Glutamatergic neuron (in vitro differentiated cells): ENCODE data around the gene HS6ST2. TPM values are rescaled to one million over a fixed set of nuclear protein-coding genes. Genes with fewer than 3 reads are reported as not detected.

Experiments
- DNase-seq: peaks from one replicate; pipeline ENCODE4 v3.0.0; 2022
- H3K27ac Mint-ChIP-seq: one replicate; pipeline ENCODE4 v1.8.0; 2020; ENCODE audit warnings: mild to moderate bottlenecking, mixed read lengths, inconsistent platforms; ENCODE audit not compliant: unreplicated experiment
- H3K27me3 Mint-ChIP-seq: one replicate; pipeline ENCODE4 v1.8.0; 2020; ENCODE audit warnings: mild to moderate bottlenecking, moderate library complexity, mixed read lengths, inconsistent platforms; ENCODE audit not compliant: unreplicated experiment
- H3K36me3 Mint-ChIP-seq: one replicate; pipeline ENCODE4 v1.8.0; 2020; ENCODE audit warnings: mild to moderate bottlenecking, mixed read lengths, inconsistent platforms; ENCODE audit not compliant: unreplicated experiment
- H3K4me1 Mint-ChIP-seq: one replicate; pipeline ENCODE4 v1.8.0; 2020; ENCODE audit warnings: mild to moderate bottlenecking, low read depth, mixed read lengths, inconsistent platforms; ENCODE audit not compliant: unreplicated experiment
- H3K4me3 Mint-ChIP-seq: one replicate; pipeline ENCODE4 v1.8.0; 2020; ENCODE audit warnings: mild to moderate bottlenecking, mixed read lengths, inconsistent platforms; ENCODE audit not compliant: unreplicated experiment
- H3K9me3 Mint-ChIP-seq: one replicate; pipeline ENCODE4 v1.8.0; 2020; ENCODE audit warnings: mild to moderate bottlenecking, moderate library complexity, mixed read lengths, inconsistent platforms; ENCODE audit not compliant: unreplicated experiment
- total RNA-seq: library from RNA; stranded (reverse); fragmentation: NEBNext Ultra II Directional; extraction: Animal tissue kit (Norgen Biotek cat#: 25700); gene quantifications from one replicate; pipeline ENCODE4 v1.2.1, GENCODE V29; 2021; ENCODE audit not compliant: unreplicated experiment
- TF ChIP-seq, protein P1 (sequence below): fragments of 200-600 bp; sonication (generic); IDR thresholded peaks from one replicate; pipeline ENCODE4 v1.5.0; 2021; ENCODE audit not compliant: partially characterized antibody, unreplicated experiment

The HS6ST2 gene
- total RNA-seq, 1 donor from 2014 or later, result 2.9 TPM

DNA sequence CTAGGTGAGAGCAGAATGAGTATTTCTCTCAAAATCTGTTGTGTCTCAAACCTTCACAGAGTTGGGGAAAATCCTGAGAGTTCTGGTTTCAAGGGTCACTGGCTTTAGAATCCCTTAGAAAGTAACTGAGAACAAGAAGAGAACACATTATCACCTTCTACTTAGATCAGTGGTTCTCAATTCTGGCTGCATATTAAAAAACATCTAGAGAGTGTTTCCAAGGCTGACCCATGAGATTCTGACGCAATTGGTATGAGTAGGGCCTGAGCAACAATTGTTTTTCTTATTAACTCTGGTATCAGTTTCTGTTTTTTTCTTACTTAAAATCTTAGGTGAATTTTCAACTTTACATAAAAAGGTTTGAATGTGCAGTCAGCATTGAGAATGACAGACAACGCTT, 212.8 kb downstream of the HS6ST2 start:
- Mint-ChIP-seq H3K4me1 (peaks cover 5% of the 10 kb centered on the region), H3K4me3 (no peak overlapping the region), H3K9me3 (no peaks in the 10 kb centered on the region), H3K27ac (no peak overlapping the region), H3K36me3 (no peaks in the 10 kb centered on the region), H3K27me3 (no peaks in the 10 kb centered on the region)
- DNase-seq, result no peak
- TF ChIP-seq, protein P1, sequence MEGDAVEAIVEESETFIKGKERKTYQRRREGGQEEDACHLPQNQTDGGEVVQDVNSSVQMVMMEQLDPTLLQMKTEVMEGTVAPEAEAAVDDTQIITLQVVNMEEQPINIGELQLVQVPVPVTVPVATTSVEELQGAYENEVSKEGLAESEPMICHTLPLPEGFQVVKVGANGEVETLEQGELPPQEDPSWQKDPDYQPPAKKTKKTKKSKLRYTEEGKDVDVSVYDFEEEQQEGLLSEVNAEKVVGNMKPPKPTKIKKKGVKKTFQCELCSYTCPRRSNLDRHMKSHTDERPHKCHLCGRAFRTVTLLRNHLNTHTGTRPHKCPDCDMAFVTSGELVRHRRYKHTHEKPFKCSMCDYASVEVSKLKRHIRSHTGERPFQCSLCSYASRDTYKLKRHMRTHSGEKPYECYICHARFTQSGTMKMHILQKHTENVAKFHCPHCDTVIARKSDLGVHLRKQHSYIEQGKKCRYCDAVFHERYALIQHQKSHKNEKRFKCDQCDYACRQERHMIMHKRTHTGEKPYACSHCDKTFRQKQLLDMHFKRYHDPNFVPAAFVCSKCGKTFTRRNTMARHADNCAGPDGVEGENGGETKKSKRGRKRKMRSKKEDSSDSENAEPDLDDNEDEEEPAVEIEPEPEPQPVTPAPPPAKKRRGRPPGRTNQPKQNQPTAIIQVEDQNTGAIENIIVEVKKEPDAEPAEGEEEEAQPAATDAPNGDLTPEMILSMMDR, result no peak

GRCh38 chrX:132744470-132744869, 214.0 kb downstream of the HS6ST2 start:
- no peak overlapping the region for H3K27ac Mint-ChIP-seq
- peaks cover 2% of the 10 kb centered on the region for H3K27me3 Mint-ChIP-seq
- no peaks in the 10 kb centered on the region for H3K9me3 Mint-ChIP-seq
- no peak for DNase-seq
- H3K4me3 Mint-ChIP-seq, result no peak overlapping the region
- no peaks in the 10 kb centered on the region for H3K36me3 Mint-ChIP-seq
- peaks cover 4% of the 10 kb centered on the region for H3K4me1 Mint-ChIP-seq
- TF ChIP-seq, protein P1, result no peak

DNA sequence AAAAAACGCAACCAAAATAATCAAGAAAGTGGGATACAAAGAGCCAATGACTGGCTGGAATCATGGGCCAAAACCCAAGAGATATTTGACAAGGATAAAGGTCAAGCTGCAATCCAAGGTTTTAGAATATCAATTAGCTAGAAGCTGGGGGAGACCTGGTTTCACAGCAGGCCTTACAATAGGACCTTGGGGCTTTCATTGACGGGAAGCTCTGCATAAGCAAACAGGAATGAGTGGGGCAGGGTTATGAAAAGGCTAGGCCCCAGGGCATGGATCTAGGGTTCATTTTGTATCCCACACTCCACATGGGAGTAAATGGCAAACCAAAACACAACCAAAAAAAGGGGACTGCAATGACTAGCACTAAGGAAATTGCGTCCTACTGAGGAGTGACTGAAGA, 215.3 kb downstream of the HS6ST2 start:
- H3K9me3 Mint-ChIP-seq, result no peaks in the 10 kb centered on the region
- no peaks in the 10 kb centered on the region for H3K4me1 Mint-ChIP-seq
- peaks cover 2% of the 10 kb centered on the region for H3K27me3 Mint-ChIP-seq

DNA sequence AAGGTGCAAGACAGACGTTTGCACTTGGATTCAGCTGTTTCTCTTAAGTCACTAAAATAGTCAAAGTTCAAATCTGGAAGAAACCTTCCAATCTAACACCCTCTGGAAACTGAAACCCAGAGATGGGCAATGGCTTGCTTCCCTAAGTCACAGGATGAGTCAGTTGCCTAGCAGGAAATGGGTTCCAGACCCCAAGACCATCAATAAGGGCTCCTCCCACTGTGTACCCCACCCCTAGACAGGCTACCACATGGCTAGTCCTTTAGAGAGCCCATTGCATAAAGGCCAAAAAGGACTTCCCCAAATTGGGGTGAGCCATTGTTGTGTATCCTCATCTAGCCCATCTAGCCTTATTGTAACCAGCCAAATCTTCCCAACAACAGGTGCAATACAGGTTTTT, 216.2 kb downstream of the HS6ST2 start:
- H3K4me1 Mint-ChIP-seq, result no peaks in the 10 kb centered on the region

More for the DNA sequence above, 215.3 kb downstream of the HS6ST2 start:
- TF ChIP-seq, protein P1, result no peak
- H3K4me3 Mint-ChIP-seq, result no peak overlapping the region
- H3K36me3 Mint-ChIP-seq, result no peaks in the 10 kb centered on the region
- no peak overlapping the region for H3K27ac Mint-ChIP-seq
- no peak for DNase-seq

DNA sequence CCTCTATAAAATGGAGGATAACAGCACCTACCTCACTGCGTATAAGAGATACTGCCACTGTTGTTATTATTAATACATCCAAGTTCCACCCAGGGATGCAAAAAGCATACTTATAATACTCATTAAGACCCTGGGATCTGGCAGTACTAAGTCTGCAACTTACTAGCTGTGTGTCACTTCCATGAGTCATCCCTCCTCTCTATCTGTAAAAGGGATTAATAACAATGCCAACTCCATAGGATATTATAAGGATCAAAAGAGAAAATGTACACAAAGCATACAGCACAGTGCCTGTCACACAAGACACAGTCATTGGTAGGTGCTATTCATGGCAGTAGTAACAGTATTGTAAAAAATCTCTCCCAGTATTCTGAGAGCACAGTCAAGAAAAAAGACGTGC, 216.7 kb downstream of the HS6ST2 start:
- TF ChIP-seq, protein P1, result no peak
- Mint-ChIP-seq H3K9me3 (no peaks in the 10 kb centered on the region), H3K27me3 (peaks cover 2% of the 10 kb centered on the region), H3K36me3 (no peaks in the 10 kb centered on the region), H3K4me3 (no peak overlapping the region), H3K4me1 (no peaks in the 10 kb centered on the region), H3K27ac (no peak overlapping the region)
- DNase-seq, result no peak

More for the DNA sequence above, 216.2 kb downstream of the HS6ST2 start:
- Mint-ChIP-seq H3K4me3 (no peak overlapping the region), H3K9me3 (no peaks in the 10 kb centered on the region), H3K36me3 (no peaks in the 10 kb centered on the region), H3K27ac (no peak overlapping the region), H3K27me3 (peaks cover 2% of the 10 kb centered on the region)
- TF ChIP-seq, protein P1, result no peak
- no peak for DNase-seq
